Panc1 (cell line): Measurements from ENCODE around the gene DHRS2. TPM values are rescaled to one million over a fixed set of nuclear protein-coding genes. Genes with fewer than 3 reads are reported as not detected.
"Not testable (repeated sequence)": the region's sequence is repeated elsewhere in the genome, so short reads cannot be mapped to it uniquely, and the experiment has no call there.

ENCODE experiments used
- ATAC-seq: fragments of 200-7000 bp; cut with Tn5 transposase; 2 replicates; pipeline ENCODE4 v1.9.1; 2020; ENCODE audit warnings: mild to moderate bottlenecking, moderate library complexity
- BruUV-seq: library from RNA; stranded (reverse); fragments of 400-500 nt; replicated peaks from 2 replicates; lab custom pipeline; 2021; lab: Mats Ljungman, UMichigan
- CTCF ChIA-PET: fragments of 300-600 bp; sonication (Branson Sonifier 250); formaldehyde crosslinking; loops from one replicate; lab custom pipeline; 2022; ENCODE audit warnings: antibody characterized with exemption; lab: Charles Lee
- POLR2A ChIA-PET: fragments of 300-600 bp; sonication (Branson Sonifier 250); formaldehyde crosslinking; loops from one replicate; lab custom pipeline; 2022; ENCODE audit warnings: antibody characterized with exemption; lab: Charles Lee
- DNase-seq: peaks from one replicate; pipeline ENCODE4 v3.0.0-alpha.2; 2010; ENCODE audit warnings: low read depth, low spot score
- H3K27ac ChIP-seq: 2 replicates; pipeline ENCODE4 v1.5.1; 2011; ENCODE audit warnings: mild to moderate bottlenecking, low read length, inconsistent platforms
- H3K27me3 ChIP-seq: fragments of 200-500 bp; sonication (Bioruptor generic); 2 replicates; pipeline ENCODE4 v1.6.0; 2014; ENCODE audit warnings: low read length, inconsistent platforms; ENCODE audit not compliant: control insufficient read depth, insufficient read depth
- H3K36me3 ChIP-seq: fragments of 200-500 bp; sonication (Bioruptor generic); 2 replicates; pipeline ENCODE4 v1.5.1; 2014; ENCODE audit warnings: inconsistent platforms, mild to moderate bottlenecking, low read length, moderate library complexity; ENCODE audit not compliant: control insufficient read depth, insufficient read depth
- H3K4me1 ChIP-seq: 2 replicates; pipeline ENCODE4 v1.5.1; 2011; ENCODE audit warnings: inconsistent platforms, mild to moderate bottlenecking, low read length, moderate library complexity; ENCODE audit not compliant: control insufficient read depth, insufficient read depth
- H3K4me3 ChIP-seq, 2 experiments: 2 replicates each; pipeline ENCODE4 v1.5.1; 2011 to 2012; ENCODE audit warnings: low read depth in 2 of 2, low read length in 2 of 2, mild to moderate bottlenecking in 2 of 2, inconsistent platforms in 1 of 2, moderate library complexity in 1 of 2
- H3K9me3 ChIP-seq: fragments of 200-500 bp; sonication (Bioruptor generic); 2 replicates; pipeline ENCODE4 v1.5.1; 2014; ENCODE audit warnings: low read depth, mild to moderate bottlenecking, inconsistent platforms, low read length, moderate library complexity; ENCODE audit not compliant: control insufficient read depth, insufficient read depth
- CTCF ChIP-seq: fragments of 450-650 bp; IDR thresholded peaks from 2 replicates; pipeline ENCODE4 v1.5.1; 2017; ENCODE audit warnings: mild to moderate bottlenecking
- POLR2AphosphoS5 ChIP-seq: IDR thresholded peaks from 2 replicates; pipeline ENCODE4 v1.6.1; 2012; ENCODE audit warnings: mild to moderate bottlenecking, low read depth, low read length, moderate library complexity
- REST ChIP-seq, 2 experiments: IDR thresholded peaks; 2 replicates each; pipeline ENCODE4 v1.6.1; 2011 to 2012; ENCODE audit warnings: low read depth in 2 of 2, control low read depth in 1 of 2, low read length in 1 of 2, mild to moderate bottlenecking in 1 of 2, moderate library complexity in 1 of 2; ENCODE audit not compliant: insufficient read depth in 1 of 2
- SIN3A ChIP-seq: IDR thresholded peaks from 2 replicates; pipeline ENCODE4 v1.6.1; 2012; ENCODE audit warnings: low read depth, mild to moderate bottlenecking, low read length, moderate library complexity, borderline replicate concordance; ENCODE audit not compliant: insufficient read depth
- TCF7L2 ChIP-seq: IDR thresholded peaks from 2 replicates; pipeline ENCODE4 v1.6.1; 2011; ENCODE audit warnings: mild to moderate bottlenecking, low read depth, low read length, inconsistent platforms
- in situ Hi-C: cut with HindIII; loops from 2 replicates; pipeline ENCODE4 v1.10.0; 2016; ENCODE audit warnings: low sequenced_read_pairs, low pct_unique_long_range_greater_than_20kb
- intact Hi-C: fragments of 100-400 bp; cut with micrococcal nuclease; formaldehyde crosslinking; loops from one replicate; pipeline ENCODE4 v1.10.0; 2022; ENCODE audit not compliant: unreplicated experiment
- total RNA-seq: library from RNA; stranded (reverse); gene quantifications from one replicate; pipeline ENCODE4 v1.2.1, GENCODE V29; 2021; ENCODE audit not compliant: unreplicated experiment

DHRS2 gene
- total RNA-seq, 1 experiment from 2014 or later = 1.0 TPM

GRCh38 chr14:23609001-23609400 lies 27.2 kb upstream of the DHRS2 start:
- BruUV-seq = no TSS peak
- CTCF ChIA-PET = no interaction called here
- ATAC-seq = no peak
- H3K36me3 ChIP-seq = no peaks in the 10 kb centered on the region
- no peaks in the 10 kb centered on the region for H3K4me1 ChIP-seq
- peaks cover 6% of the 10 kb centered on the region for H3K27me3 ChIP-seq
- H3K4me3 ChIP-seq = no peak overlapping the region
- DNase-seq = no peak
- H3K9me3 ChIP-seq = no peaks in the 10 kb centered on the region
- H3K27ac ChIP-seq = no peak overlapping the region
- in situ Hi-C loops = no loop called here
- TF ChIP-seq SIN3A (no peak), TCF7L2 (no peak), REST (IDR thresholded peaks at IDR 0.05; ENCODE audit: insufficient read depth in 1 of 2, low read depth in 2 of 2, low read length in 1 of 2) (no peak), CTCF (no peak), POLR2AphosphoS5 (no peak)
- POLR2A ChIA-PET = no interaction called here
- intact Hi-C loops = no loop called here

- in situ Hi-C loops, POLR2A ChIA-PET, BruUV-seq, intact Hi-C loops, ATAC-seq, CTCF ChIA-PET, H3K4me3 ChIP-seq, H3K4me1 ChIP-seq, H3K9me3 ChIP-seq, DNase-seq, H3K27ac ChIP-seq, H3K27me3 ChIP-seq, H3K36me3 ChIP-seq: not testable (repeated sequence)
Measured at GRCh38 chr14:23609411-23610089, 26.6 kb upstream of the DHRS2 start.

- H3K4me1 ChIP-seq = no peaks in the 10 kb centered on the region
- CTCF ChIA-PET = interaction anchor here (0.6 kb wide), 1 partner anchor 106 kb away, joined by 4 read pairs; no protein-coding TSS in a partner anchor
- peaks cover 6% of the 10 kb centered on the region for H3K27me3 ChIP-seq
- no peaks in the 10 kb centered on the region for H3K9me3 ChIP-seq
- POLR2A ChIA-PET = no interaction called here
- ATAC-seq (no peak), DNase-seq (no peak)
- no peak for TF ChIP-seq POLR2AphosphoS5
- no peaks in the 10 kb centered on the region for H3K36me3 ChIP-seq
- in situ Hi-C loops (no loop called here), intact Hi-C loops (no loop called here)
- H3K27ac ChIP-seq = no peak overlapping the region
- H3K4me3 ChIP-seq = no peak overlapping the region
- no TSS peak for BruUV-seq
Measured at GRCh38 chr14:23610090-23610814, 25.9 kb upstream of the DHRS2 start.
